MCF 10A (cell line): ENCODE data around the gene SLC25A34. TPM values are rescaled to one million over a fixed set of nuclear protein-coding genes. Genes with fewer than 3 reads are reported as not detected.
A peak's percentile ranks its signal among the peaks of the same experiment; 100 is the strongest.

ENCODE experiments used
- BruUV-seq: library from RNA; stranded (reverse); fragments of 400-500 nt; replicated peaks from 2 replicates; lab custom pipeline; 2021; lab: Mats Ljungman, UMichigan
- CTCF ChIA-PET: fragments of 300-600 bp; sonication (Branson Sonifier 250); formaldehyde crosslinking; extraction: SDS; loops from one replicate; lab custom pipeline; 2021; ENCODE audit warnings: antibody characterized with exemption, inconsistent platforms; lab: Yijun Ruan, JAX
- POLR2A ChIA-PET: fragments of 300-600, 350-650 bp; sonication (Branson Sonifier 250); formaldehyde crosslinking; extraction: SDS; loops from one replicate; lab custom pipeline; 2020; ENCODE audit warnings: antibody characterized with exemption, inconsistent platforms; lab: Yijun Ruan, JAX
- DNase-seq: peaks from one replicate; pipeline ENCODE4 v3.0.0-alpha.2; 2018; ENCODE audit not compliant: unreplicated experiment
- H3K27ac Mint-ChIP-seq: one replicate; pipeline ENCODE4 v1.8.0; 2022; ENCODE audit warnings: mild to moderate bottlenecking, low read depth, mixed read lengths; ENCODE audit not compliant: unreplicated experiment
- H3K27me3 Mint-ChIP-seq: one replicate; pipeline ENCODE4 v1.8.0; 2022; ENCODE audit warnings: mixed read lengths; ENCODE audit not compliant: insufficient read depth, unreplicated experiment
- H3K36me3 Mint-ChIP-seq: one replicate; pipeline ENCODE4 v1.8.0; 2022; ENCODE audit warnings: mild to moderate bottlenecking, moderate library complexity, mixed read lengths; ENCODE audit not compliant: insufficient read depth, unreplicated experiment
- H3K4me1 Mint-ChIP-seq: one replicate; pipeline ENCODE4 v1.8.0; 2022; ENCODE audit warnings: mixed read lengths; ENCODE audit not compliant: insufficient read depth, unreplicated experiment
- H3K4me3 Mint-ChIP-seq: one replicate; pipeline ENCODE4 v1.8.0; 2022; ENCODE audit warnings: mild to moderate bottlenecking, moderate library complexity, mixed read lengths; ENCODE audit not compliant: unreplicated experiment
- H3K9me3 Mint-ChIP-seq: one replicate; pipeline ENCODE4 v1.8.0; 2022; ENCODE audit warnings: mixed read lengths; ENCODE audit not compliant: unreplicated experiment
- CTCF ChIP-seq: fragments of 200-600 bp; IDR thresholded peaks from one replicate; pipeline ENCODE4 v1.8.0; 2022; ENCODE audit warnings: antibody characterized with exemption, mild to moderate bottlenecking; ENCODE audit not compliant: unreplicated experiment
- intact Hi-C: fragments of 100-400 bp; cut with micrococcal nuclease; formaldehyde crosslinking; loops from 2 replicates; pipeline ENCODE4 v1.14.1; 2022
- total RNA-seq: library from RNA; stranded (reverse); gene quantifications from 2 replicates; pipeline ENCODE4 v1.2.3, GENCODE V29; 2022

The SLC25A34 gene
- total RNA-seq, 1 experiment from 2014 or later, result 0.79 TPM

GRCh38 chr1:15702722-15703550 is 33.1 kb upstream of the SLC25A34 start:
- ChIA-PET CTCF (interaction anchor here (0.6 to 2.1 kb wide), 9 partner anchors 8 to 1775 kb away, joined by 3 to 8 read pairs (median 4); no protein-coding TSS in a partner anchor), POLR2A (interaction anchor here (0.6 to 3.3 kb wide), 9 partner anchors 12 to 1981 kb away, joined by 3 to 24 read pairs (median 3); no protein-coding TSS in a partner anchor)
- Mint-ChIP-seq H3K27ac (peak overlapping the region; percentile 96), H3K36me3 (peaks cover 15% of the 10 kb centered on the region), H3K4me3 (peak overlapping the region; percentile 29), H3K4me1 (peaks cover 20% of the 10 kb centered on the region), H3K27me3 (no peaks in the 10 kb centered on the region), H3K9me3 (no peaks in the 10 kb centered on the region)
- DNase-seq, result peak; percentile 45
- TF ChIP-seq CTCF, result no peak
- no TSS peak for BruUV-seq
- intact Hi-C loops, result loop anchor here (1.0 to 5.0 kb wide), 2 partner anchors 86 to 108 kb away; partner anchors contain the start of gene DDI2

- no TSS peak for BruUV-seq
- Mint-ChIP-seq H3K27ac (peak overlapping the region; percentile 96), H3K4me3 (peak overlapping the region; percentile 29), H3K9me3 (no peaks in the 10 kb centered on the region), H3K4me1 (peaks cover 20% of the 10 kb centered on the region), H3K27me3 (no peaks in the 10 kb centered on the region), H3K36me3 (peaks cover 15% of the 10 kb centered on the region)
- ChIA-PET POLR2A (interaction anchor here (0.6 to 3.3 kb wide), 6 partner anchors 13 to 1982 kb away, joined by 3 to 24 read pairs (median 6); no protein-coding TSS in a partner anchor), CTCF (interaction anchor here (0.6 to 1.5 kb wide), 5 partner anchors 24 to 1663 kb away, joined by 3 to 7 read pairs (median 3); no protein-coding TSS in a partner anchor)
- no peak for TF ChIP-seq CTCF
- intact Hi-C loops, result loop anchor here (1.0 to 5.0 kb wide), 2 partner anchors 86 to 108 kb away; partner anchors contain the start of gene DDI2
- DNase-seq, result peak; percentile 86
These were observed 32.5 kb upstream of the SLC25A34 start for GRCh38 chr1:15703562-15703961.

- TF ChIP-seq CTCF, result no peak
These were observed 31.4 kb upstream of the SLC25A34 start for GRCh38 chr1:15704526-15705183.

More at GRCh38 chr1:15704526-15705183, 31.4 kb upstream of the SLC25A34 start:
- CTCF ChIA-PET, result interaction anchor here (0.6 to 1.5 kb wide), 3 partner anchors 25 to 369 kb away, joined by 3 to 7 read pairs (median 4); no protein-coding TSS in a partner anchor
- Mint-ChIP-seq H3K36me3 (peaks cover 15% of the 10 kb centered on the region), H3K4me1 (peaks cover 20% of the 10 kb centered on the region), H3K27ac (peak overlapping the region; percentile 96), H3K4me3 (no peak overlapping the region), H3K27me3 (no peaks in the 10 kb centered on the region), H3K9me3 (no peaks in the 10 kb centered on the region)
- DNase-seq, result no peak
- POLR2A ChIA-PET, result interaction anchor here (0.8 to 3.3 kb wide), 3 partner anchors 18 to 101 kb away, joined by 3 to 24 read pairs (median 19); no protein-coding TSS in a partner anchor
- intact Hi-C loops, result loop anchor here (5.0 kb wide), 1 partner anchor 87 kb away; the partner anchor contains the start of gene DDI2
- BruUV-seq, result no TSS peak
